Measurements from ENCODE around the gene GALNTL6.

The GALNTL6 gene

DNA sequence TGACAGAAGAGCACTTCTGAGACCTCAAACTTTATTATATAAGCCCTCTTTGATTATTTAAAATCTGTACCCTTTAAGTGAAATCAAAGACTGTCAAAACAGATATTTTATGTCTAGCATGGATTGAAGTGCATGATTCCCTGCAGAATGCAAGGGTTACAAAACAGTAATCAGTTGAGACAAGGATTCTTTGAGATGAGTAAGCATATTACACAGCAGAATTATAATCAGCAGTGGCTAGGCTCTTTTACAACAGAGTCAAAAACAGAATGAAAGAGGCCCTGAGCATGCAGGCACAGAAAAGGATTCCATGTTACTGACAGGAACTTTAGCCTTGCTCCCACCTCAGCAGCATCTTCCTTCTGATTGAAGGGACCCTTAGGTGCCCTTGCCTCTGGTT lies 867.5 kb downstream of the GALNTL6 start:
- TF ChIP-seq, protein P1, sequence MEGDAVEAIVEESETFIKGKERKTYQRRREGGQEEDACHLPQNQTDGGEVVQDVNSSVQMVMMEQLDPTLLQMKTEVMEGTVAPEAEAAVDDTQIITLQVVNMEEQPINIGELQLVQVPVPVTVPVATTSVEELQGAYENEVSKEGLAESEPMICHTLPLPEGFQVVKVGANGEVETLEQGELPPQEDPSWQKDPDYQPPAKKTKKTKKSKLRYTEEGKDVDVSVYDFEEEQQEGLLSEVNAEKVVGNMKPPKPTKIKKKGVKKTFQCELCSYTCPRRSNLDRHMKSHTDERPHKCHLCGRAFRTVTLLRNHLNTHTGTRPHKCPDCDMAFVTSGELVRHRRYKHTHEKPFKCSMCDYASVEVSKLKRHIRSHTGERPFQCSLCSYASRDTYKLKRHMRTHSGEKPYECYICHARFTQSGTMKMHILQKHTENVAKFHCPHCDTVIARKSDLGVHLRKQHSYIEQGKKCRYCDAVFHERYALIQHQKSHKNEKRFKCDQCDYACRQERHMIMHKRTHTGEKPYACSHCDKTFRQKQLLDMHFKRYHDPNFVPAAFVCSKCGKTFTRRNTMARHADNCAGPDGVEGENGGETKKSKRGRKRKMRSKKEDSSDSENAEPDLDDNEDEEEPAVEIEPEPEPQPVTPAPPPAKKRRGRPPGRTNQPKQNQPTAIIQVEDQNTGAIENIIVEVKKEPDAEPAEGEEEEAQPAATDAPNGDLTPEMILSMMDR (IDR thresholded peaks at IDR 0.05; ENCODE audit: insufficient read depth, missing control alignments) = no peak
- FAIRE-seq = no peak

DNA sequence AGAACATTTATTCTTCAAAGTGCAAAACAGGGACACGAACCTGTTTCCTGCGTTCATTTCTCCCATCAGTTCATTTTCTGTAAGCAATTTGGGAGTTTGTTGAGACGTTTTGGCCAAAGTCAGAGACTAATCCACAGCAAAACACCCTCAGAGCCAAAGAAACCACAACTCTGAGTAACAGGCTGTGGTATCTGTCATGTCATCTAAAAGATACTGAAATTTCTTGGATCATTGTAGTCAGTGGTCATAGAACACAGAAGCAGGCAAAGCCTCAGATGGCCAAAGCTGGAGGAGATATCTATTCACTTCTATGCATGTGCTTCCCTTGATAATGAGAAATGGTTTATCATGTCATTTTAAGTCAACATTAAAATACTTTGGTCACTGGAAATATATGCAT lies 869.8 kb downstream of the GALNTL6 start:
- no peak for FAIRE-seq
- TF ChIP-seq, protein P1 (IDR thresholded peaks at IDR 0.05; ENCODE audit: insufficient read depth, missing control alignments) = no peak
- no peak for DNase-seq (ENCODE audit: insufficient read length, low spot score)

More for the DNA sequence above, 867.5 kb downstream of the GALNTL6 start:
- DNase-seq (ENCODE audit: insufficient read length, low spot score) = no peak

- FAIRE-seq = no peak
- no peak for DNase-seq (ENCODE audit: insufficient read length, low spot score)
- TF ChIP-seq, protein P1 (IDR thresholded peaks at IDR 0.05; ENCODE audit: insufficient read depth, missing control alignments) = no peak
These were observed 872.8 kb downstream of the GALNTL6 start for GRCh38 chr4:172686021-172686420.

- FAIRE-seq (no peak), DNase-seq (ENCODE audit: insufficient read length, low spot score) (no peak)
- TF ChIP-seq, protein P1 (IDR thresholded peaks at IDR 0.05; ENCODE audit: insufficient read depth, missing control alignments) = no peak
These were observed 875.3 kb downstream of the GALNTL6 start for GRCh38 chr4:172688534-172688933.

- FAIRE-seq (no peak), DNase-seq (ENCODE audit: insufficient read length, low spot score) (no peak)
- TF ChIP-seq, protein P1 (IDR thresholded peaks at IDR 0.05; ENCODE audit: insufficient read depth, missing control alignments) = no peak
These were observed 878.3 kb downstream of the GALNTL6 start for GRCh38 chr4:172691552-172691951.

DNA sequence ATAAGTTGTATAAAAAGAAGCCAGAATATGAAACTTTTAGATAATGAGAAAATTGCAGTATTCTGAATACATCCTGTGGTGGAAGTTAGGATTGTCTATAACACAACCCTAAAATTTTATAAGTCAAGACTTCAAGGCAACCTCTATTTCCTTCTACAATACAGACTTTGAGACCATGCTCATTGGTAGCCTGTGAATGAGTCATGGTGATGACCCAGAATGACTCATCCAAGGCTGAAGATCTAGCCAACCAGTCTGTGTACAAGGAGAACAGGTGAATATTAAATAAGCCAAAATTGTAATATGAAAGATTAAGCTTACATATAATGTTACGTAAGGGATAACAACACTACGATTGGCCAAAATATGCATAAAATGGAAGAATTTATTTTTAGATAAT lies 879.5 kb downstream of the GALNTL6 start:
- TF ChIP-seq, protein P1 (IDR thresholded peaks at IDR 0.05; ENCODE audit: insufficient read depth, missing control alignments) = no peak
- DNase-seq (ENCODE audit: insufficient read length, low spot score) (no peak), FAIRE-seq (no peak)

DNA sequence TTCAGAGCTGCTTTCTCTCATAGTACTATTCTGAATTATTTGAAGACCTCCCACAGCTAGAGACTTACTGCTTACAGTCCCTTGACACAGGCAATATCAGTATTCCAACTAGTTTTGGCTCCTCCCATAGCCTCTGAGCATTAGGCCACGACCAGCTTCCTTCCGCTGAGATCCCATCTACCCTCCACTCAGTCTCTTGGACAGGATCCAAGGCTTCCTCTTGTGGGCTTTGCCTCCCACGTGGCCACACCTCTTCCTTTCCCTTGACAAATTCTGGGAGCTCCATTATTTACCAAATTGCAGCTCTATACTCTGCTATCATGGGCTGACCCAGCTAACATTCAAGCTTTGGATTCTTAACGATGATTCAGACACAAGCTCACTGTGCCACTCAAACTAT lies 885.1 kb downstream of the GALNTL6 start:
- DNase-seq (ENCODE audit: insufficient read length, low spot score) (no peak), FAIRE-seq (no peak)
- TF ChIP-seq, protein P1 (IDR thresholded peaks at IDR 0.05; ENCODE audit: insufficient read depth, missing control alignments) = no peak

All from D721Med (cell line).